ENCODE data around the gene GPRC5A. TPM values are rescaled to one million over a fixed set of nuclear protein-coding genes. Genes with fewer than 3 reads are reported as not detected.

Gene GPRC5A
- total and polyA plus RNA-seq, 2 donors (not counting 3 experiments of a cell fraction or from before 2014, with no cell fraction given): 22.7 to 86.4 TPM

DNA sequence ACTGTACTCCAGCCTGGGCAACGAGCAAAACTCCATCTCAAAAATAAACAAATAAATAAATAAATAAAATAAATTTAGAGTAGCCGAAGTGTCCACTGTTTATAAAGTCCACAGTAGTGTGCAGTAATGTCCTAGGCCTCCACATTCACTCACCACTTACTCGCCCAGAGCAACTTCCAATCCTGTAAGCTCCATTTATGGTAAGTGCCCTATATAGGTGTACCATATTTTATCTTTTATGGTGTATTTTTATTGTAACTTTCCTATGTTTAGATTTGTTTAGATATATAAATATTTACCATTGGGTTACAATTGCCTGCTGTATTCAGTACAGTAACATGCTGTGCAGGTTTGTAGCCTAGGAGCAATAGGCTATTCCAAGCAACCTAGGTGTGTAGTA is 37.9 kb upstream of the GPRC5A start:
- intact Hi-C loops (cut with micrococcal nuclease): no loop called here
- dilution Hi-C loops (cut with MboI; ENCODE audit: extremely low pct_ligation_motif_present, low sequenced_read_pairs): no loop called here
- Histone ChIP-seq H3K27me3 (ENCODE audit: control insufficient read depth in 2 of 2, insufficient read depth in 2 of 2, low read length in 2 of 2) (no peaks in the 10 kb centered on the region), H3K9ac (replicated peaks; ENCODE audit: extremely low read depth, insufficient read depth, low read length) (no peak overlapping the region), H3K36me3 (ENCODE audit: control insufficient read depth in 2 of 2, extremely low read depth in 1 of 2, insufficient read depth in 2 of 2, low read length in 2 of 2) (no peaks in the 10 kb centered on the region), H4K20me1 (replicated peaks; ENCODE audit: control insufficient read depth, extremely low read depth, insufficient read depth, low read length) (no peaks in the 10 kb centered on the region), H3K4me1 (ENCODE audit: control insufficient read depth, extremely low read depth, insufficient read depth, low read length) (no peaks in the 10 kb centered on the region), H3K27ac (ENCODE audit: insufficient read depth, low read depth, low read length) (no peak overlapping the region), H3K9me3 (replicated peaks; ENCODE audit: control insufficient read depth, insufficient read depth, low read length) (no peaks in the 10 kb centered on the region), H3K4me3 (replicated peaks in 1 of 3; ENCODE audit: insufficient read depth in 1 of 3, low read depth in 1 of 3, low read length in 3 of 3) (no peak overlapping the region), H3K9me1 (replicated peaks; ENCODE audit: control insufficient read depth, extremely low read depth, insufficient read depth, low read length) (no peaks in the 10 kb centered on the region), H3K4me2 (ENCODE audit: insufficient read depth, low read length) (no peak overlapping the region), H3K79me2 (ENCODE audit: control insufficient read depth, insufficient read depth, low read length) (no peaks in the 10 kb centered on the region), H2AFZ (ENCODE audit: low read depth, low read length) (no peak overlapping the region)
- TF ChIP-seq GATA2 (IDR thresholded peaks at IDR 0.05; ENCODE audit: insufficient read depth, insufficient read length, low read depth, low read length) (no peak), POLR2A (IDR thresholded peaks at IDR 0.05; ENCODE audit: low read depth, low read length) (no peak), JUN (IDR thresholded peaks at IDR 0.05; ENCODE audit: borderline replicate concordance, insufficient read depth, insufficient read length, low read depth) (no peak), MYC (IDR thresholded peaks at IDR 0.05; ENCODE audit: low read depth, low read length) (no peak), POLR2AphosphoS5 (IDR thresholded peaks at IDR 0.05; ENCODE audit: insufficient read depth, low read depth, low read length) (no peak), EZH2 (IDR thresholded peaks at IDR 0.05; ENCODE audit: borderline replicate concordance, low read depth, low read length, severe bottlenecking) (no peak), FOS (IDR thresholded peaks at IDR 0.05; ENCODE audit: borderline replicate concordance, insufficient read depth, low read length) (no peak)
- TF ChIP-seq, protein P1, sequence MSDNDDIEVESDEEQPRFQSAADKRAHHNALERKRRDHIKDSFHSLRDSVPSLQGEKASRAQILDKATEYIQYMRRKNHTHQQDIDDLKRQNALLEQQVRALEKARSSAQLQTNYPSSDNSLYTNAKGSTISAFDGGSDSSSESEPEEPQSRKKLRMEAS (IDR thresholded peaks at IDR 0.05; ENCODE audit: insufficient read depth, insufficient read length): no peak
- TF ChIP-seq, protein P2, sequence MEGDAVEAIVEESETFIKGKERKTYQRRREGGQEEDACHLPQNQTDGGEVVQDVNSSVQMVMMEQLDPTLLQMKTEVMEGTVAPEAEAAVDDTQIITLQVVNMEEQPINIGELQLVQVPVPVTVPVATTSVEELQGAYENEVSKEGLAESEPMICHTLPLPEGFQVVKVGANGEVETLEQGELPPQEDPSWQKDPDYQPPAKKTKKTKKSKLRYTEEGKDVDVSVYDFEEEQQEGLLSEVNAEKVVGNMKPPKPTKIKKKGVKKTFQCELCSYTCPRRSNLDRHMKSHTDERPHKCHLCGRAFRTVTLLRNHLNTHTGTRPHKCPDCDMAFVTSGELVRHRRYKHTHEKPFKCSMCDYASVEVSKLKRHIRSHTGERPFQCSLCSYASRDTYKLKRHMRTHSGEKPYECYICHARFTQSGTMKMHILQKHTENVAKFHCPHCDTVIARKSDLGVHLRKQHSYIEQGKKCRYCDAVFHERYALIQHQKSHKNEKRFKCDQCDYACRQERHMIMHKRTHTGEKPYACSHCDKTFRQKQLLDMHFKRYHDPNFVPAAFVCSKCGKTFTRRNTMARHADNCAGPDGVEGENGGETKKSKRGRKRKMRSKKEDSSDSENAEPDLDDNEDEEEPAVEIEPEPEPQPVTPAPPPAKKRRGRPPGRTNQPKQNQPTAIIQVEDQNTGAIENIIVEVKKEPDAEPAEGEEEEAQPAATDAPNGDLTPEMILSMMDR (IDR thresholded peaks at IDR 0.05; ENCODE audit: extremely low read depth in 1 of 2, insufficient read depth in 1 of 2, low read depth in 1 of 2, low read length in 2 of 2): no peak
- no peak for FAIRE-seq
- CTCF ChIA-PET: no interaction called here
- no peak for DNase-seq (ENCODE audit: low read depth, low spot score)
- no TSS peak for BruUV-seq (replicated peaks)
- POLR2A ChIA-PET: no interaction called here
